GM19467 (cell line): Measurements from ENCODE around the gene RNU7-1.

ENCODE experiments used
- ATAC-seq: cut with Tn5 transposase; IDR thresholded peaks from one replicate; pipeline ENCODE4 v1.9.1; 2021; ENCODE audit warnings: mild to moderate bottlenecking, moderate library complexity; ENCODE audit not compliant: unreplicated experiment

RNU7-1 gene

DNA sequence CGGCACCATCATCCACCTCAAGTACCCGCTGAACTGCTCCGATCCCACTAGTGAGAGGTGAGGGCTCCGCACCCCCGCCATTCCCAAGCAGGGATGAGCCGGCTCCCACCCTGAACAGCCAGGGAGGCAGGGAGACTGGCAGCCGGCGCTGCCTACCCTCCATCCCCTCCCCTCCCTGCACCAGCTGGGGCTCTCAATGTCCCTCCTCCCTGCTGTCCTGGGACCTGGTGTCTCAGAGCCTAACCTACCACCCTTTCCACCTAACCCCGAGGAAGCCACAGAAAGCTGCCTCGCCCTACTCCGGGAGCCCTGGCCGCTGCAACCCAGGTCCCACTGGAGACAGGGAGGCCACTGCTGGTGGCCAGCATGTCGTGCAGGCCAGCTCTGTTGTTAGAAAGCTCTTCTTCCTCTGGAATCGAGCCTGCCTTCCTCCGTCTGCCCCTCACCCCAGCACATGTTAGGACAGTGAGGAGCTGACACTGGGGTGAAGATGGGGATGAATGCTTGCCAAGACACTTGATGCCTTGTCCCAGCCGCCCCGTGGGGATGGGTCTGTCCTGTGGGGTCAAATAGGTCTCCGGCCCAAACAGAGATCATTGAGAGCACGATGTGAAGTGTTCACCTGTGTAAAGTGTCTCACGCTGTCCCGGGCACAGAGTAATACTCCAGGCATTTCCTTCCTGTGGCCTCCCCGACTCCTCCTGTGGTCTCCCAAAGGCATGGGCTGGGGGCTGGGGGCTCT lies 8.7 kb downstream of the RNU7-1 start:
- no peak for ATAC-seq

GRCh38 chr12:6952863-6953441 lies 9.3 kb downstream of the RNU7-1 start:
- ATAC-seq = no peak

- ATAC-seq = peak; percentile 38
Measured at GRCh38 chr12:6953442-6954315, 10.1 kb downstream of the RNU7-1 start.

DNA sequence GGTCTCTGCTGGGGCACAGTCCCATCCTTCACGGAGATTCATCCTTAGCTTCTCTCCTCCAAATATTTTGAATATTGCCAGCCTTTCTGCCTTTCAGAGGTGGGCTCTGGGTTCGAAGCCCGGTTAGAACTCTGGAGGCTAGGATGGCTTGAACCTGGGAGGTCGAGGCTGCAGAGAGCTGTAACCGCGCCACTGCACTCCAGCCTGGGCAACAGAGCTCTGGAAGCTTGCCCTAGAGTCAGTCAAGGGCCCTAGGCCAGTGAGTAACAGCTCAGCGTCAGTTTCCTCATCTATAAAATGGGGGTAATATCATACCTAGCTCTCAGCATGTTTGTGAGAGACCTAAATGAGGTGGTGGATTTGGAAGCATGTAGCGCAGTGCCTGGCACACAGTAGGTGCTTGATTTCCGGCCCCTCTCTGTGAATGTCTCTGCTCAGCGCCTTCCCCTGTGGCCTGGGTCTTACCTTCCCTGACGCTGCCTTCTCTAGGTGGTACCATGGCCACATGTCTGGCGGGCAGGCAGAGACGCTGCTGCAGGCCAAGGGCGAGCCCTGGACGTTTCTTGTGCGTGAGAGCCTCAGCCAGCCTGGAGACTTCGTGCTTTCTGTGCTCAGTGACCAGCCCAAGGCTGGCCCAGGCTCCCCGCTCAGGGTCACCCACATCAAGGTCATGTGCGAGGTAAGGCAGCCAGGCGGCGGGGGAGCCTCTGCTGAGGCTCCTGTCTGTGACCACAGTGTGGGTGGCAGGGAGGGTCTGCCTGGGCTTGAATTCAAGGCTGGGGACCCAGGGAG lies 10.9 kb downstream of the RNU7-1 start:
- ATAC-seq = no peak

DNA sequence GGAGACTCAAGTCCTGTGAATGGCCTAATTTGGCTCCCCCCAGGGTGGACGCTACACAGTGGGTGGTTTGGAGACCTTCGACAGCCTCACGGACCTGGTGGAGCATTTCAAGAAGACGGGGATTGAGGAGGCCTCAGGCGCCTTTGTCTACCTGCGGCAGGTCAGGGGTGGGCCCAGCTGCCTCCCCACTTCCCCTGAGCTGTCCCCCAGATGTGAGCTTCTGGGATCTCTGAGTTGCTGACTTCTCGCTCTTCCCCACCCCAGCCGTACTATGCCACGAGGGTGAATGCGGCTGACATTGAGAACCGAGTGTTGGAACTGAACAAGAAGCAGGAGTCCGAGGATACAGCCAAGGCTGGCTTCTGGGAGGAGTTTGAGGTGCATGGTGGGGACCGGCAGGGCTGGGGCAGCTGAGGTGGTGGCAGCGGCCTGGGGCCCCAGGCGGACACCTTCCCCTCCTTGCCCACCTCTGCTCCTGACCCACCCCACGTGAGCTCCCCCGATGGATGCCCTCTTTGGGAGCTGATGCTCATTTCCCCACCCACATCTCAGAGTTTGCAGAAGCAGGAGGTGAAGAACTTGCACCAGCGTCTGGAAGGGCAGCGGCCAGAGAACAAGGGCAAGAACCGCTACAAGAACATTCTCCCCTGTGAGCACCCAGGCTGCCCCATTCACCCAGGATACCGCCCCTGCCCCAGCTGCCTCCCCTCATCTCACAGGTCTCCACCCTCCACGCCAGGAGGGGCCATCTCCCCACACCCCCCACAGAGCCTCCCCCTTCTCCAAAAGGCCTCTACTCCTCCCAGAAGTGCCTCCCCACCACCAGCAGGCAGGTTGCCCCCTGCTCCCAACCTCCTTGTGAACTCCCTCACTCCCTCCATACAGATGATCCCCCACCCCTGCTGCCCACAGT lies 11.7 kb downstream of the RNU7-1 start:
- ATAC-seq = no peak

- ATAC-seq = no peak
Measured at GRCh38 chr12:6956021-6956727, 12.6 kb downstream of the RNU7-1 start.

- no peak for ATAC-seq
Measured at GRCh38 chr12:6957151-6957701, 13.6 kb downstream of the RNU7-1 start.

- ATAC-seq = no peak
Measured at GRCh38 chr12:6957741-6958608, 14.4 kb downstream of the RNU7-1 start.

DNA sequence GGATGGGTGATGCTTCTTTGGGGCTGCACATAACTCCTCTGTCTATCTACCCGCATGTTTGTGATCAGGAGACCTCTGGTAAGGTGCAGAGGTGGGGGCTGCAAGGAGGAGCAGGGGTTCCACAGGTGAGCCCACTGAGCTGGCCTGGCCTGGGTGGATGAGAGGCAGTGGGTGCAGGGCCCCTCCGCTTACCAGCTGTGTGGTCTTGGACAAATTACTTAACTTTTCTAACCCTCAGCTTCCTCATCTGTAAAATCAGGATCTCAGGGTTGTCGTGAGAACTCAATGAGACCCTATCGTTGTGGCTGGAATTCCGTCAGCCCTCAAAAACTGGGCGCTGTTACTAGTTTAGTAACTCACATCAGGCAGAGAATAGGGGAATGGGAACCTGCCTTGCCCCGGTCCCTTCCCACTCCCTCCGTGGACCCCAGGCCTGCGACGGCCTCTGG lies 15.0 kb downstream of the RNU7-1 start:
- no peak for ATAC-seq

DNA sequence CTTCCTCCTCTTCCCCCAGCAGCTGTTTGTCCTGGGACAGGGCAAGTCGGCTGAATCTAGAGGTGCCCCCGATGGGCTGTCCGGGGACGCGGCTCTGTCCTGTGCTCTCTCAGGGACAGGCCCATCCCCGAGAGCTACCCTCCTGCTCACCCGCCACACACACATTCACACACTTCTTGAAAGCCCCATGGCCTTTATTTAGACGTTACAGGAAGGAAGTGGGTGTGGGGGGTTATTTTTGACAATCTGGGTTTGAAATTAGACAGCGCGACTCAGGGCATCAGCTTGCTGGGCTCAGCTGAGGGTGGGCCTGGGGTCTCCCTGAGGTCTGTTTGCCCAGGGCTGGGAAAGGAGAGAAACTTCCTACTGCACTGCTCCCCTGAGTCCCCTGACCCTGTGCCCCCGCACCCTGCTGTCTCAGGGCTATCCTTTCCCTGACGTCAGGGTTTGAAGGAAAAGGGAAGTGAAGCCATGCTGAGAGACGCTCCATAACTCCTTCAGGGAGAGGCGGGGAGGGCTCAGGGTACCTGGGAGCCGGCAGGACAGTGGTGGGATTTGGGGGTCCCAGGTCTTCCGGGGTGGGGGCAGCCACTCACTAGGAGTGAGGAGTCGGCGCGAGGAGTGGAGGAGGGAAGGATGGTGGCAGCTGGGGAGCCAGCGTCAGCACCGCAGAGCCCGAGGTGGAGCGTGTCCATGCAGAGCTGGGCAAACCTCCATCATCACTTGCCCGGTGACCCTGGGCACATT lies 15.6 kb downstream of the RNU7-1 start:
- peak; percentile 35 for ATAC-seq

DNA sequence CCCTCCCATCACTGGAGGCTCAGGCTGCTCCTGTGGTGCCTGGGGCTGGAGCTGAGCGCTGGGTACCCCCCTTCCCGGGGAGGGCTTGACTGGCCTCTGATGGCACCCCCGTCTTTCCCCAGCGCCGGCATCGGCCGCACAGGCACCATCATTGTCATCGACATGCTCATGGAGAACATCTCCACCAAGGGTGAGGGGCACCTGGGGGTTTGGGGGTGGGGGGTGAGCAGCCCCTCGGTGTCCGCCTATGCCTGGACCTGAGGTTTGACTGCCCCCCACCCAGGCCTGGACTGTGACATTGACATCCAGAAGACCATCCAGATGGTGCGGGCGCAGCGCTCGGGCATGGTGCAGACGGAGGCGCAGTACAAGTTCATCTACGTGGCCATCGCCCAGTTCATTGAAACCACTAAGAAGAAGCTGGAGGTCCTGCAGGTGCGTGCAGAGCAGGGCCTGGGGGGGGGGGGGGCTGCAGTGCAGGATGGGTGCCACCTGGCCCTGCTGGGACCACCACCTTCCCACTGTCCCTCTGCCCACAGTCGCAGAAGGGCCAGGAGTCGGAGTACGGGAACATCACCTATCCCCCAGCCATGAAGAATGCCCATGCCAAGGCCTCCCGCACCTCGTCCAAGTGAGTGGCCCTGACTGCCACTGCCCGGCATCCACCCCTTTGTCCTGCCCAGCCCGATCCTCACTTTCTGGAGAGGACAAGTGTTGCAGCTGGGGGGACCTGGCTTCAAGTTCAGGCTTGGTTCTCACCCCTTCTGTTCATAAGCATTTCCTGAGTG lies 16.4 kb downstream of the RNU7-1 start:
- ATAC-seq = no peak

GRCh38 chr12:6960593-6961277 lies 17.1 kb downstream of the RNU7-1 start:
- ATAC-seq = no peak

GRCh38 chr12:6961278-6961694 lies 17.7 kb downstream of the RNU7-1 start:
- ATAC-seq = no peak

DNA sequence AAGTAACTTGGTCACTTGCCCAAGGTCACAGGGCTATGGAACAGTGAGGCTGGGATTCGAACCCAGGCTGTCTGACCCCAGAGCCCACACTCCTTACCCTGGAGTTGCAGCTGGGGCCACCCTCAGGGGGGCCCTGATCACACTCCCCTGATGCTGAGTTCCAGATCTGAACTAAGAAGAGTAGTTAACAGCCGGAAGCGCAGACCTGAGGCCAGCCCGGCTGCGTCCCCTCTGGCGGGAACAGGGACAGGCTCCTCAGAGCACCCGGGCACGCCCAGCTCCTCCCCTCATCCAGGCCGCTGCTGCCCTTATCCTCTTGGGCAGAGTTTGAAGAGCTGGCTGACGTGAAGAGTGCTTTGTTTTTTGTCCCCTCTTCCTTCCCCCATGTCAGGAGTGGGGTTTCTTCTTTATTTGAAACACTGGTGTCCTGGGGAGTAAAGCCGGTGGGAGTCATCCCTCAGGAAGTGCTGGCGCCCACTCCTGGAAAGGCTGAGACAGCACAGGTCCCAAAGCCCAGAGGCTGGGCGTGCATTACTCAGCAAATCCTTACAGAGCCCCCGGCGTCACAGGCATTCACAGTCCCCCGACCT lies 18.2 kb downstream of the RNU7-1 start:
- ATAC-seq = no peak

- ATAC-seq = no peak
Measured at GRCh38 chr12:6962285-6963015, 18.8 kb downstream of the RNU7-1 start.
